Subcutaneous adipose tissue (tissue), 4 donors: ENCODE results near the gene KDM5B. TPM values are rescaled to one million over a fixed set of nuclear protein-coding genes. Genes with fewer than 3 reads are reported as not detected.

Source experiments
- CTCF ChIP-seq: fragments of 450-650 bp; IDR thresholded peaks from one replicate; pipeline ENCODE4 v1.5.1; 2016; ENCODE audit warnings: low read depth, mild to moderate bottlenecking, control low read depth, antibody characterized with exemption, moderate library complexity
- total RNA-seq, 4 donors: library from RNA; depleted of rRNA; stranded (reverse); fragments of >200 nt; gene quantifications; one replicate each; pipeline ENCODE4 v1.1.0, GENCODE V29; 2016

KDM5B gene
- total RNA-seq, 4 donors from 2014 or later: 37.8 to 62.2 (median 48.2) TPM

- TF ChIP-seq CTCF: no peak
These were observed 4.1 kb downstream of the KDM5B start for GRCh38 chr1:202804126-202804525.

GRCh38 chr1:202802998-202803932, 5.0 kb downstream of the KDM5B start:
- TF ChIP-seq CTCF: no peak

GRCh38 chr1:202802034-202802433, 6.2 kb downstream of the KDM5B start:
- TF ChIP-seq CTCF: no peak

GRCh38 chr1:202801175-202801574, 7.0 kb downstream of the KDM5B start:
- TF ChIP-seq CTCF: no peak

GRCh38 chr1:202800742-202801141, 7.5 kb downstream of the KDM5B start:
- no peak for TF ChIP-seq CTCF

GRCh38 chr1:202798792-202799331, 9.4 kb downstream of the KDM5B start:
- TF ChIP-seq CTCF: no peak

- no peak for TF ChIP-seq CTCF
These were observed 10.0 kb downstream of the KDM5B start for GRCh38 chr1:202798260-202798659.
